Kidney (tissue), 14 donors: ENCODE measurements around the gene CSF2RB. TPM values are rescaled to one million over a fixed set of nuclear protein-coding genes. Genes with fewer than 3 reads are reported as not detected.

Experiments used
- DNase-seq, 5 donors: peaks; one replicate each; pipeline ENCODE4 v3.0.0-alpha.2; 2013 to 2020
- FAIRE-seq: peaks from 2 replicates; lab custom pipeline; 2012; peaks lifted over from hg19 to GRCh38; lab: Jason Lieb, UNC
- H3K27ac ChIP-seq, 2 donors: one replicate each; pipeline ENCODE4 v1.7.0; 2013; ENCODE audit warnings: low read depth in 2 of 2, low read length in 2 of 2, inconsistent platforms in 1 of 2
- H3K27me3 ChIP-seq: one replicate; pipeline ENCODE4 v1.7.1; 2013; ENCODE audit warnings: low read length, inconsistent platforms; ENCODE audit not compliant: control insufficient read depth, insufficient read depth
- H3K36me3 ChIP-seq, 3 donors: one replicate each; pipeline versions ENCODE4 v1.7.0 to v1.7.1; 2013; ENCODE audit warnings: low read length in 3 of 3, control low read depth in 1 of 3, inconsistent platforms in 1 of 3; ENCODE audit not compliant: insufficient read depth in 3 of 3, control insufficient read depth in 2 of 3
- H3K4me1 ChIP-seq, 3 donors: one replicate each; pipeline versions ENCODE4 v1.7.0 to v1.7.1; 2013; ENCODE audit warnings: low read length in 3 of 3, inconsistent platforms in 1 of 3, low read depth in 1 of 3; ENCODE audit not compliant: control insufficient read depth in 2 of 3, insufficient read depth in 2 of 3
- H3K4me3 ChIP-seq, 3 donors: one replicate each; pipeline versions ENCODE4 v1.7.0 to v1.8.1; 2013; ENCODE audit warnings: low read length in 3 of 3, control low read depth in 1 of 3, inconsistent platforms in 1 of 3
- H3K9ac ChIP-seq, 3 donors: one replicate each; pipeline versions ENCODE4 v1.7.0 to v1.7.1; 2013; ENCODE audit warnings: low read length in 3 of 3, control low read depth in 1 of 3, inconsistent platforms in 1 of 3
- H3K9me3 ChIP-seq, 3 donors: one replicate each; pipeline versions ENCODE4 v1.7.0 to v1.7.1; 2013; ENCODE audit warnings: low read length in 3 of 3, control low read depth in 1 of 3, inconsistent platforms in 1 of 3; ENCODE audit not compliant: control insufficient read depth in 2 of 3, insufficient read depth in 1 of 3
- CTCF ChIP-seq: IDR thresholded peaks from 3 replicates; pipeline ENCODE4 v1.5.1; 2012; ENCODE audit warnings: mild to moderate bottlenecking, moderate library complexity, borderline replicate concordance; ENCODE audit not compliant: insufficient read depth; ENCODE audit errors: extremely low read depth
- intact Hi-C: fragments of 100-400 bp; cut with DNase I; formaldehyde crosslinking; loops from one replicate; pipeline ENCODE4 v1.11.1; 2022
- polyA plus RNA-seq: library from polyadenylated mRNA; stranded (reverse); fragments of 350-450 nt; fragmentation: Illumina TruSeq; extraction: RNeasy Lipid Tissue Mini Kit (QIAGEN cat#74804); gene quantifications from one replicate; pipeline ENCODE4 v1.2.3, GENCODE V29; 2014; ENCODE audit warnings: low read depth, low replicate concordance; ENCODE audit not compliant: insufficient read depth
- total RNA-seq: library from RNA; stranded (reverse); fragmentation: NEBNext Ultra II Directional; extraction: Animal tissue kit (Norgen Biotek cat#: 25700); gene quantifications from one replicate; pipeline ENCODE4 v1.2.1, GENCODE V29; 2021
- donor health status: control.
- donor health status: control.
- donor health status: control.
- donor health status: control.
- donor health status: control.
- donor health status: DM: yes; HTN: yes; CAD: no.
- donor health status: Normal renal cell carcinoma (clear cell type).

CSF2RB gene
- total and polyA plus RNA-seq, 2 donors from 2014 or later = 1.0 to 11.4 TPM

DNA sequence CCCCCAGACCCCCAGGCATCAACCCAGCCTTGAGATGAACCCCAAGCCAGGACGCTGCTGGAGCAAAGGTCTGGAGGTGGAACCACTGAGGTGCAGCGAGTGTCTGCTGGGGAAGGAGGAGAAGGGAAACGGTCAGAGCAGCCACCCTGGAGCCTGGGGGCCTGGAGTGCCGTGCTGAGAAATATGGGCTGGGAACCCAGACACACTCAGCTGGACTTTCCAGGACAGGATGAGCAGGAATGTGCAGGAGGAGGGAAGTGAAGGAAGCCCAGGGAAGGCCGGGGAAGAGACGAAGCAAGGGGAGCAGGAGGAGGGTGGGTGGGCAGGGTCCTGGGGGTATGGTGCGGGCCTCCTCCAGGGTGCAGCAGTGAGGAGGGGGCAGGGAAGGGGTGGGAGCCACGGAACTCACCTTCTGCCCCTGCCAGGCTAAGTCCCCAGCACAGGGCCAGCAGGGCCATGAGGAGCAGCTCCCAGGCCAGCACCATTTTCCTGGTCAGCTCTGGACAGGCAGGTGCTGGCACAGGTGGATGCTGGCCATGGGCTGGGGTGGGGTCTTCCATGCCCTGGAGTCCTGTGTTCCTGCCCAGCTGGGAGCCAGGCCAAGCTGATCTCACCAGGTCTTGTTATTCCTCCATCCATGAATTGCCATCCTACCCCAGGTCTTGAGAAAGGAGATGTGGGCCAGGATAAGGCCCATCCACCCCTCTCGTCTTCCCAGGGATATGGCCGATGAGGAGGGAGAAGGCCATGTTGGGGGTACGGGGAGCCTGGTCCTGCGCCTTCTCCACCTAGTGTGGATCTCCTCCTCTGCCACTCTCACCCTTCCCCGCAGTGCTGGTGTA lies 40.0 kb downstream of the CSF2RB start:
- TF ChIP-seq CTCF = no peak
- no peak for FAIRE-seq
- intact Hi-C loops = no loop called here

GRCh38 chr22:36954251-36955014 lies 41.0 kb downstream of the CSF2RB start:
- Histone ChIP-seq H3K4me3 (no peak overlapping the region), H3K4me1 (no peaks in the 10 kb centered on the region), H3K27me3 (no peaks in the 10 kb centered on the region), H3K9ac (no peak overlapping the region), H3K36me3 (no peaks in the 10 kb centered on the region), H3K9me3 (no peaks in the 10 kb centered on the region), H3K27ac (no peak overlapping the region)
- TF ChIP-seq CTCF = no peak
- intact Hi-C loops = no loop called here
- no peak for FAIRE-seq
- DNase-seq = no peak

More for the DNA sequence above, 40.0 kb downstream of the CSF2RB start:
- DNase-seq = peak in 1 of 5 donors; percentile 38
- Histone ChIP-seq H3K4me1 (no peaks in the 10 kb centered on the region), H3K9me3 (no peaks in the 10 kb centered on the region), H3K9ac (no peak overlapping the region), H3K27ac (no peak overlapping the region), H3K36me3 (no peaks in the 10 kb centered on the region), H3K4me3 (no peak overlapping the region), H3K27me3 (no peaks in the 10 kb centered on the region)

GRCh38 chr22:36955691-36956090 lies 42.3 kb downstream of the CSF2RB start:
- no peak overlapping the region for H3K9ac ChIP-seq
- no peak for TF ChIP-seq CTCF
- no peak for FAIRE-seq
- H3K36me3 ChIP-seq = no peaks in the 10 kb centered on the region
- H3K27me3 ChIP-seq = no peaks in the 10 kb centered on the region
- no peak overlapping the region for H3K4me3 ChIP-seq
- intact Hi-C loops = no loop called here
- no peaks in the 10 kb centered on the region for H3K4me1 ChIP-seq
- DNase-seq = no peak
- no peaks in the 10 kb centered on the region for H3K9me3 ChIP-seq
- no peak overlapping the region for H3K27ac ChIP-seq
